ENCODE results near the gene RABGAP1L. TPM values are rescaled to one million over a fixed set of nuclear protein-coding genes. Genes with fewer than 3 reads are reported as not detected.

The RABGAP1L gene
- total RNA-seq, 6 donors from 2014 or later = 41.3 to 229 (median 85.3) TPM

DNA sequence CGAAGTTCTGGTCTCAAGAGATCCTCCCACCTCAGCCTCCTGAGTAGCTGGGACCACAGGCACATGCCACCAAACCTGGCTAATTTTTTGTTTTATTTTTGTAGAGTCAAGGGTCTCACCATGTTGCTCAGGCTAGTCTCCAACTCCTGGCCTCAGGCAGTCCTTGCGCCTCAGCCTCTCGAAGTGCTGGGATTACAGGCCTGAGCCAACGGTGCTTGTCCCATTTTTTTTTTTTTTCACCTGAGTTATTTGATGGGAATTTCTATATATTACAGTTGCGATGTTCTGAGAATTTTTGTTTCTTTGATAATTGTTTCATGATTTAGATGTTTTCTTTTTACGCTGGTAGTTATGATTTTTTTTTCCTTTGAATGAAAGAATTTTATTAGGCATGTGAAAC, 2.5 kb downstream of the RABGAP1L start:
- H3K9me3 ChIP-seq = no peaks in the 10 kb centered on the region
- H3K27me3 ChIP-seq = no peaks in the 10 kb centered on the region
- ATAC-seq (ENCODE audit: low FRiP score in 2 of 2) = no peak
- TF ChIP-seq POLR2AphosphoS5 (IDR thresholded peaks at IDR 0.05) (no peak), EP300 (IDR thresholded peaks at IDR 0.05) (no peak), POLR2A (IDR thresholded peaks at IDR 0.05) (no peak), CTCF (IDR thresholded peaks at IDR 0.05) (no peak)
- H3K27ac ChIP-seq = no peak overlapping the region
- DNase-seq = no peak
- H3K4me3 ChIP-seq = no peak overlapping the region
- no peaks in the 10 kb centered on the region for H3K36me3 ChIP-seq
- 93 to 94% methylated on average over 6 of the region's 6 CpGs for WGBS, 2 donors
- peaks cover 14 to 19% (median 16%) of the 10 kb centered on the region in 4 donors for H3K4me1 ChIP-seq

GRCh38 chr1:174164826-174165225, 5.5 kb downstream of the RABGAP1L start:
- Histone ChIP-seq H3K27me3 (no peaks in the 10 kb centered on the region), H3K4me3 (no peak overlapping the region), H3K36me3 (no peaks in the 10 kb centered on the region), H3K9me3 (no peaks in the 10 kb centered on the region), H3K4me1 (peaks cover 8 to 20% (median 14%) of the 10 kb centered on the region in 4 donors), H3K27ac (no peak overlapping the region)
- WGBS, 2 donors = 86 to 92% methylated on average over 2 of the region's 2 CpGs
- ATAC-seq (ENCODE audit: low FRiP score in 2 of 2) (no peak), DNase-seq (no peak)
- TF ChIP-seq POLR2AphosphoS5 (IDR thresholded peaks at IDR 0.05) (no peak), CTCF (IDR thresholded peaks at IDR 0.05) (no peak), POLR2A (IDR thresholded peaks at IDR 0.05) (no peak), EP300 (IDR thresholded peaks at IDR 0.05) (no peak)

GRCh38 chr1:174165471-174166137, 6.3 kb downstream of the RABGAP1L start:
- peak overlapping the region in 3 of 4 donors; percentile 0 to 53 (median 10) for H3K27ac ChIP-seq
- H3K27me3 ChIP-seq = no peaks in the 10 kb centered on the region
- peaks cover 4 to 15% (median 11%) of the 10 kb centered on the region in 4 donors for H3K4me1 ChIP-seq
- TF ChIP-seq CTCF (IDR thresholded peaks at IDR 0.05) (no peak), POLR2A (IDR thresholded peaks at IDR 0.05) (no peak), POLR2AphosphoS5 (IDR thresholded peaks at IDR 0.05) (no peak), EP300 (IDR thresholded peaks at IDR 0.05) (no peak)
- DNase-seq = no peak
- no peak overlapping the region for H3K4me3 ChIP-seq
- WGBS, 2 donors = 79 to 81% methylated on average over 6 of the region's 6 CpGs
- H3K36me3 ChIP-seq = no peaks in the 10 kb centered on the region
- ATAC-seq (ENCODE audit: low FRiP score in 2 of 2) = peak in 1 of 2 donors; percentile 24
- H3K9me3 ChIP-seq = no peaks in the 10 kb centered on the region

GRCh38 chr1:174166530-174167264, 7.4 kb downstream of the RABGAP1L start:
- no peak for TF ChIP-seq EP300 (IDR thresholded peaks at IDR 0.05)
- TF ChIP-seq POLR2AphosphoS5 (IDR thresholded peaks at IDR 0.05) = no peak
- TF ChIP-seq CTCF (IDR thresholded peaks at IDR 0.05) = no peak
- H3K27ac ChIP-seq = peak overlapping the region in 2 of 4 donors; percentile 0 to 53
- 56 to 60% methylated on average over 5 of the region's 5 CpGs for WGBS, 2 donors
- DNase-seq = no peak
- H3K4me1 ChIP-seq = peaks cover 0 to 8% (median 7%) of the 10 kb centered on the region in 4 donors
- H3K4me3 ChIP-seq = no peak overlapping the region
- no peaks in the 10 kb centered on the region for H3K36me3 ChIP-seq
- H3K9me3 ChIP-seq = no peaks in the 10 kb centered on the region
- no peak for ATAC-seq (ENCODE audit: low FRiP score in 2 of 2)
- no peaks in the 10 kb centered on the region for H3K27me3 ChIP-seq
